HEK293 (cell line): ENCODE measurements around the gene NR1H3.
A peak's percentile ranks its signal among the peaks of the same experiment; 100 is the strongest.

ENCODE experiments used
- CTCF ChIA-PET: fragments of 350-600 bp; formaldehyde crosslinking; extraction: SDS; loops from one replicate; lab custom pipeline; 2021; ENCODE audit warnings: antibody characterized with exemption; lab: Yijun Ruan, JAX
- POLR2A ChIA-PET: fragments of 300-600 bp; formaldehyde crosslinking; extraction: SDS; loops from one replicate; lab custom pipeline; 2020; ENCODE audit warnings: antibody characterized with exemption, inconsistent platforms; lab: Yijun Ruan, JAX
- H3K27ac ChIP-seq: fragments of 200-500 bp; sonication (Bioruptor generic); 2 replicates; pipeline ENCODE4 v1.5.1; 2014; ENCODE audit warnings: low read depth, low read length, control low read depth, inconsistent platforms; ENCODE audit errors: extremely low read depth
- H3K36me3 ChIP-seq, 2 experiments: fragments of 200-500 bp in 1 of 2; sonication (Bioruptor generic) in 1 of 2; 1 replicate in 1 of 2; 2 replicates in 1 of 2; pipeline ENCODE4 v1.5.1; 2014 to 2017; ENCODE audit warnings: inconsistent platforms in 2 of 2, low read length in 2 of 2; ENCODE audit not compliant: control insufficient read depth in 2 of 2, insufficient read depth in 1 of 2
- H3K4me1 ChIP-seq: fragments of 200-500 bp; sonication (Bioruptor generic); 2 replicates; pipeline ENCODE4 v1.5.1; 2014; ENCODE audit warnings: mild to moderate bottlenecking, low read length, inconsistent platforms; ENCODE audit not compliant: control insufficient read depth, insufficient read depth
- H3K4me3 ChIP-seq: 2 replicates; pipeline ENCODE4 v1.5.1; 2011; ENCODE audit warnings: low read depth, mild to moderate bottlenecking, control low read depth, low read length, moderate library complexity
- H3K9me3 ChIP-seq: fragments of 200-500 bp; sonication (Bioruptor generic); 2 replicates; pipeline ENCODE4 v1.5.1; 2014; ENCODE audit warnings: low read depth, low read length, inconsistent platforms; ENCODE audit not compliant: control insufficient read depth, insufficient read depth
- MYNN ChIP-seq: fragments of 450-650 bp; formaldehyde crosslinking; IDR thresholded peaks from 2 replicates; pipeline ENCODE4 v1.5.1; 2016; ENCODE audit warnings: missing biosample characterization, missing genetic modification characterization, borderline replicate concordance
- MZF1 ChIP-seq: fragments of 450-650 bp; formaldehyde crosslinking; IDR thresholded peaks from 2 replicates; pipeline ENCODE4 v1.5.1; 2017; ENCODE audit warnings: missing biosample characterization, missing genetic modification characterization, borderline replicate concordance
- PRDM1 ChIP-seq: fragments of 450-650 bp; formaldehyde crosslinking; IDR thresholded peaks from 2 replicates; pipeline ENCODE4; 2016; ENCODE audit warnings: missing biosample characterization, missing genetic modification characterization
- SCRT2 ChIP-seq: fragments of 450-650 bp; formaldehyde crosslinking; IDR thresholded peaks from 2 replicates; pipeline ENCODE4 v1.5.1; 2016; ENCODE audit warnings: missing biosample characterization, missing genetic modification characterization
- WT1 ChIP-seq: fragments of 450-650 bp; formaldehyde crosslinking; IDR thresholded peaks from 2 replicates; pipeline ENCODE4 v1.5.1; 2016; ENCODE audit warnings: missing biosample characterization, missing genetic modification characterization
- ZBTB17 ChIP-seq: fragments of 450-650 bp; formaldehyde crosslinking; IDR thresholded peaks from 2 replicates; pipeline ENCODE4 v1.5.1; 2016; ENCODE audit warnings: missing biosample characterization, missing genetic modification characterization
- ZBTB20 ChIP-seq: fragments of 450-650 bp; formaldehyde crosslinking; IDR thresholded peaks from 2 replicates; pipeline ENCODE4 v1.5.1; 2016; ENCODE audit warnings: missing biosample characterization, missing genetic modification characterization
- ZBTB21 ChIP-seq: fragments of 450-650 bp; formaldehyde crosslinking; IDR thresholded peaks from 2 replicates; pipeline ENCODE4 v1.5.1; 2017; ENCODE audit warnings: missing biosample characterization, missing genetic modification characterization
- ZBTB7A ChIP-seq: fragments of 450-650 bp; formaldehyde crosslinking; IDR thresholded peaks from 2 replicates; pipeline ENCODE4 v1.5.1; 2016; ENCODE audit warnings: low read depth, missing biosample characterization, missing genetic modification characterization
- ZNF114 ChIP-seq: fragments of 450-650 bp; formaldehyde crosslinking; IDR thresholded peaks from 2 replicates; pipeline ENCODE4 v1.5.0; 2017; ENCODE audit warnings: missing biosample characterization, missing genetic modification characterization
- ZNF146 ChIP-seq: fragments of 450-650 bp; formaldehyde crosslinking; IDR thresholded peaks from 2 replicates; pipeline ENCODE4 v1.5.1; 2016; ENCODE audit warnings: missing biosample characterization, missing genetic modification characterization
- ZNF19 ChIP-seq: fragments of 450-650 bp; formaldehyde crosslinking; IDR thresholded peaks from 2 replicates; pipeline ENCODE4; 2016; ENCODE audit warnings: missing biosample characterization, missing genetic modification characterization, low read depth
- ZNF2 ChIP-seq: fragments of 450-650 bp; formaldehyde crosslinking; IDR thresholded peaks from 2 replicates; pipeline ENCODE4 v1.5.1; 2016; ENCODE audit warnings: missing biosample characterization, missing genetic modification characterization
- ZNF24 ChIP-seq: fragments of 450-650 bp; formaldehyde crosslinking; IDR thresholded peaks from 2 replicates; pipeline ENCODE4 v1.5.1; 2016; ENCODE audit warnings: missing biosample characterization, missing genetic modification characterization
- ZNF274 ChIP-seq, 2 experiments: fragments of 200-500 bp in 1 of 2; fragments of 450-650 bp in 1 of 2; sonication (Bioruptor generic) in 1 of 2; formaldehyde crosslinking in 1 of 2; IDR thresholded peaks; 2 replicates each; pipeline versions ENCODE4 v1.5.1 to v1.6.1; 2014 to 2016; ENCODE audit warnings: borderline replicate concordance in 1 of 2, inconsistent platforms in 1 of 2, low read length in 1 of 2, missing biosample characterization in 1 of 2, missing genetic modification characterization in 1 of 2
- ZNF324 ChIP-seq: fragments of 450-650 bp; formaldehyde crosslinking; IDR thresholded peaks from 2 replicates; pipeline ENCODE4 v1.5.1; 2016; ENCODE audit warnings: missing biosample characterization, missing genetic modification characterization
- ZNF341 ChIP-seq: fragments of 450-650 bp; formaldehyde crosslinking; IDR thresholded peaks from 2 replicates; pipeline ENCODE4; 2016; ENCODE audit warnings: low read depth, missing biosample characterization, missing genetic modification characterization
- ZNF473 ChIP-seq: fragments of 450-650 bp; formaldehyde crosslinking; IDR thresholded peaks from 2 replicates; pipeline ENCODE4 v1.5.1; 2017; ENCODE audit warnings: missing biosample characterization, missing genetic modification characterization
- ZNF544 ChIP-seq: fragments of 450-650 bp; formaldehyde crosslinking; IDR thresholded peaks from 2 replicates; pipeline ENCODE4 v1.5.0; 2017; ENCODE audit warnings: missing biosample characterization, missing genetic modification characterization
- ZNF596 ChIP-seq: fragments of 450-650 bp; IDR thresholded peaks from 2 replicates; pipeline ENCODE4 v1.5.0; 2018; ENCODE audit warnings: missing biosample characterization, mild to moderate bottlenecking, missing genetic modification characterization, moderate library complexity
- ZNF600 ChIP-seq: fragments of 450-650 bp; formaldehyde crosslinking; IDR thresholded peaks from 2 replicates; pipeline ENCODE4 v1.5.1; 2016; ENCODE audit warnings: missing biosample characterization, missing genetic modification characterization
- ZNF629 ChIP-seq: fragments of 450-650 bp; formaldehyde crosslinking; IDR thresholded peaks from 2 replicates; pipeline ENCODE4 v1.5.1; 2017; ENCODE audit warnings: missing biosample characterization, missing genetic modification characterization
- ZNF664 ChIP-seq: fragments of 450-650 bp; formaldehyde crosslinking; IDR thresholded peaks from 2 replicates; pipeline ENCODE4 v1.5.1; 2016; ENCODE audit warnings: missing biosample characterization, missing genetic modification characterization
- ZNF843 ChIP-seq: fragments of 450-650 bp; formaldehyde crosslinking; IDR thresholded peaks from 2 replicates; pipeline ENCODE4 v1.5.1; 2016; ENCODE audit warnings: missing biosample characterization, missing genetic modification characterization
- ZSCAN30 ChIP-seq: fragments of 450-650 bp; IDR thresholded peaks from 2 replicates; pipeline ENCODE4 v1.5.1; 2018; ENCODE audit warnings: missing biosample characterization, mild to moderate bottlenecking, missing genetic modification characterization, moderate library complexity
- TF ChIP-seq, protein P1 (sequence below): fragments of 450-650 bp; formaldehyde crosslinking; IDR thresholded peaks from 2 replicates; pipeline ENCODE4 v1.5.1; 2017; ENCODE audit warnings: missing biosample characterization, missing genetic modification characterization
- TF ChIP-seq, protein P2 (sequence below): fragments of 450-650 bp; formaldehyde crosslinking; IDR thresholded peaks from 2 replicates; pipeline ENCODE4 v1.5.1; 2017; ENCODE audit warnings: missing biosample characterization, missing genetic modification characterization
- TF ChIP-seq, protein P3 (sequence below): fragments of 450-650 bp; formaldehyde crosslinking; IDR thresholded peaks from 2 replicates; pipeline ENCODE4 v1.5.1; 2016; ENCODE audit warnings: missing biosample characterization, missing genetic modification characterization

The NR1H3 gene

DNA sequence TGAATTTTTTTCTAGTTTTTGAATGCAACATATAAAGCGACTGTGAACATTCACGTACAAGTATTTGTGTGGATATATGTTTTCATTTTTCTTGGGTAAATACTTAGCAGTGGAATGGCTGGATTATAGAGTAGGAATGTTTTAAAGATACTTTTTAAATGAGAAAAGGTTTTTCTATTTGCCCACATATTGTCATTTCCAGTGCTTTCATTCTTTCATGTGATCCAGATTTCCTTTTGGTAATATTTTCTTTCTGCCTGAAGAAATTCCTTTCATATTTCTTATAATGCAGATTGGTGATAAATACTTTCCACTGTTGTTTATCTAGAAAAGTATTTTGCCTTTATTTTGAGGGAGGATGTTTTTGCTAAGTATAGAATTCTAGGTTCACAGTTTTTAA is 35.1 kb upstream of the NR1H3 start:
- Histone ChIP-seq H3K9me3 (no peaks in the 10 kb centered on the region), H3K36me3 (peaks cover 44 to 88% of the 10 kb centered on the region in 2 experiments), H3K4me1 (no peaks in the 10 kb centered on the region), H3K27ac (no peak overlapping the region), H3K4me3 (no peak overlapping the region)
- TF ChIP-seq MZF1 (tag by site-specific recombination) (no peak), ZNF341 (no peak), ZNF2 (tag by site-specific recombination) (no peak), ZNF600 (tag by site-specific recombination) (no peak), WT1 (tag by site-specific recombination) (no peak), ZNF596 (tag by site-specific recombination) (no peak), ZBTB7A (tag by site-specific recombination) (no peak), ZNF544 (tag by site-specific recombination) (no peak), ZNF473 (tag by site-specific recombination) (no peak), ZNF24 (tag by site-specific recombination) (no peak), SCRT2 (tag by site-specific recombination) (no peak), ZNF114 (tag by site-specific recombination) (no peak), MYNN (tag by site-specific recombination) (no peak), ZBTB20 (tag by site-specific recombination) (no peak), PRDM1 (no peak)
- TF ChIP-seq, protein P1, sequence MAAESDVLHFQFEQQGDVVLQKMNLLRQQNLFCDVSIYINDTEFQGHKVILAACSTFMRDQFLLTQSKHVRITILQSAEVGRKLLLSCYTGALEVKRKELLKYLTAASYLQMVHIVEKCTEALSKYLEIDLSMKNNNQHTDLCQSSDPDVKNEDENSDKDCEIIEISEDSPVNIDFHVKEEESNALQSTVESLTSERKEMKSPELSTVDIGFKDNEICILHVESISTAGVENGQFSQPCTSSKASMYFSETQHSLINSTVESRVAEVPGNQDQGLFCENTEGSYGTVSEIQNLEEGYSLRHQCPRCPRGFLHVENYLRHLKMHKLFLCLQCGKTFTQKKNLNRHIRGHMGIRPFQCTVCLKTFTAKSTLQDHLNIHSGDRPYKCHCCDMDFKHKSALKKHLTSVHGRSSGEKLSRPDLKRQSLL, result no peak
- ChIA-PET POLR2A (interaction anchor here (1.0 kb wide), 1 partner anchor 19 kb away, joined by 3 read pairs; no protein-coding TSS in a partner anchor), CTCF (no interaction called here)

DNA sequence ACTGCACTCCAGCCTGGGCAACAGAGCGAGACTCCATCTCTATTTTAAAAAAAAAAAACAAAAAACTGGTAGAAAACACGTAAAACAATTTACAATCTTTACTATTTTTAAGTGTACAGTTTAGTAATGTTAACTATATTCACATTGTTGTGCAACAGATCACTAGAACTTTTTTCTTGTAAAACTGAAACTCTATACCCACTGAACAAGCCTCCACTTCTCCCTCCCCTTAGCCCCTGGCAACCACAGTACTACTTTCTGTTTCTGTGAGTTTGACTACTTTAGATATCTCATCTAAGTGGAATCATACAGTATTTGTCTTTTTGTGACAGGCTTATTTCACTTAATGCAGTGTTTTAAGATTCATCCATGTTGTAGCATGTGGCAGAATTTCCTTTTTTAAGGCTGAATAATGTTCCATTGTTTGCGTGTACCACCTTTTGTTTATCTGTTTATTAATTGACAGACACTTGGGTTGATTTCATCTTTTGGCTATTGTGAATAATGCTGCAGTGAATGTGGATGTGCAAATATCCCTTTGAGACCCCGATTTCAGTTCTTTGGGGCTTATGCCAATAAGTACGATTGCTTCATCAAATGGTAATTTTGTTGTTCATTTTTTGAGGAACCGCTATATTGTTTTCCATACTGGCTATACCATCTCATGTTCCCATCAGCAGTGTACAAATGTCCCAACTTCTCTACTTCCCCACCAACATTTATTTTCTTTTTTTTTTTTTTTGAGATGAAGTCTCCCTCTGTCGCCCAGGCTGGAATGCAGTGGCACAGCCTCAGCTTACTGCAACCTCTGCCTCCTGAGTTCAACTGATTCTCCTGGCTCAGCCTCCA is 32.0 kb upstream of the NR1H3 start:
- CTCF ChIA-PET, result interaction anchor here (0.6 to 1.5 kb wide), 3 partner anchors 33 to 41 kb away, joined by 3 to 7 read pairs (median 4); no protein-coding TSS in a partner anchor
- TF ChIP-seq ZNF629 (tag by site-specific recombination), result no peak
- peak; percentile 84 for TF ChIP-seq ZNF146 (tag by site-specific recombination)
- TF ChIP-seq ZBTB17 (tag by site-specific recombination), result no peak
- peak; percentile 57; the same call in 1 of the 2 replicates for TF ChIP-seq ZNF664 (tag by site-specific recombination)
- POLR2A ChIA-PET, result interaction anchor here (0.7 kb wide), 1 partner anchor 9 kb away, joined by 3 read pairs; no protein-coding TSS in a partner anchor

DNA sequence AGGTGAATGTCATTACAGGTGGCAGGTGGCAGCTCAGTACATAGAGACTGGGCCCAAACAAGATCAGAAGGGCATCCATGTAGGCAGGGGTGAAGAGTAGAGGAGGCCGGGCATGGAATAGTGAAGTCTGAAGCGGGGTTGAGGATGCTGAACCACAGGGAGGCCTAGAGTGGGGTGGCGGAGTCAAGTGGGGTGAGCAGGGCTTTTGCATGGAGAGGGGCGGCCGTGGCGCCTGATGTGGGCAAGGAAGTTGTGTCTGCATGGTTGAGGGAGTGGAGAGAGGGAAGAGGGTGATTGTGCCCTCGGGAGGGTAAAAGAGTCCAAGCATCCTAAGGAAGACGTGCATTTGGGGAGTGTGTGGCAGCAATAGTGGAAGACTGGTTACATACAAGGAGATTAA is 28.6 kb upstream of the NR1H3 start:
- POLR2A ChIA-PET, result interaction anchor here (1.7 kb wide), 1 partner anchor 20 kb away, joined by 10 read pairs; the partner anchor contains the start of gene ACP2
- CTCF ChIA-PET, result interaction anchor here (0.6 to 0.7 kb wide), 2 partner anchors 7 to 380 kb away, joined by 3 read pairs; no protein-coding TSS in a partner anchor
- H3K4me1 ChIP-seq, result no peaks in the 10 kb centered on the region
- H3K27ac ChIP-seq, result no peak overlapping the region
- H3K9me3 ChIP-seq, result no peaks in the 10 kb centered on the region
- no peak overlapping the region for H3K4me3 ChIP-seq
- peaks cover 36 to 91% of the 10 kb centered on the region in 2 experiments for H3K36me3 ChIP-seq
- TF ChIP-seq, protein P2, sequence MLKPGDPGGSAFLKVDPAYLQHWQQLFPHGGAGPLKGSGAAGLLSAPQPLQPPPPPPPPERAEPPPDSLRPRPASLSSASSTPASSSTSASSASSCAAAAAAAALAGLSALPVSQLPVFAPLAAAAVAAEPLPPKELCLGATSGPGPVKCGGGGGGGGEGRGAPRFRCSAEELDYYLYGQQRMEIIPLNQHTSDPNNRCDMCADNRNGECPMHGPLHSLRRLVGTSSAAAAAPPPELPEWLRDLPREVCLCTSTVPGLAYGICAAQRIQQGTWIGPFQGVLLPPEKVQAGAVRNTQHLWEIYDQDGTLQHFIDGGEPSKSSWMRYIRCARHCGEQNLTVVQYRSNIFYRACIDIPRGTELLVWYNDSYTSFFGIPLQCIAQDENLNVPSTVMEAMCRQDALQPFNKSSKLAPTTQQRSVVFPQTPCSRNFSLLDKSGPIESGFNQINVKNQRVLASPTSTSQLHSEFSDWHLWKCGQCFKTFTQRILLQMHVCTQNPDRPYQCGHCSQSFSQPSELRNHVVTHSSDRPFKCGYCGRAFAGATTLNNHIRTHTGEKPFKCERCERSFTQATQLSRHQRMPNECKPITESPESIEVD (tag by site-specific recombination), result no peak
- TF ChIP-seq ZBTB21 (tag by site-specific recombination) (no peak), ZNF324 (tag by site-specific recombination) (no peak), ZNF19 (tag by site-specific recombination) (no peak), ZNF843 (tag by site-specific recombination) (no peak), ZSCAN30 (tag by site-specific recombination) (no peak), ZNF274 (IDR thresholded peaks at IDR 0.05; ENCODE audit: low read length) (no peak), ZNF274 (tag by site-specific recombination; IDR thresholded peaks at IDR 0.05; ENCODE audit: borderline replicate concordance) (no peak), ZBTB20 (tag by site-specific recombination) (no peak)
- TF ChIP-seq, protein P3, sequence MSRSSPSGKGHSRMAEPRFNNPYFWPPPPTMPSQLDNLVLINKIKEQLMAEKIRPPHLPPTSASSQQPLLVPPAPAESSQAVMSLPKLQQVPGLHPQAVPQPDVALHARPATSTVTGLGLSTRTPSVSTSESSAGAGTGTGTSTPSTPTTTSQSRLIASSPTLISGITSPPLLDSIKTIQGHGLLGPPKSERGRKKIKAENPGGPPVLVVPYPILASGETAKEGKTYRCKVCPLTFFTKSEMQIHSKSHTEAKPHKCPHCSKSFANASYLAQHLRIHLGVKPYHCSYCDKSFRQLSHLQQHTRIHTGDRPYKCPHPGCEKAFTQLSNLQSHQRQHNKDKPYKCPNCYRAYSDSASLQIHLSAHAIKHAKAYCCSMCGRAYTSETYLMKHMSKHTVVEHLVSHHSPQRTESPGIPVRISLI (tag by site-specific recombination), result no peak

More for the DNA sequence above, 32.0 kb upstream of the NR1H3 start:
- Histone ChIP-seq H3K36me3 (peaks cover 49 to 90% of the 10 kb centered on the region in 2 experiments), H3K27ac (no peak overlapping the region), H3K4me3 (no peak overlapping the region), H3K4me1 (no peaks in the 10 kb centered on the region), H3K9me3 (no peaks in the 10 kb centered on the region)
